ENCODE results near the gene NUP88. TPM values are rescaled to one million over a fixed set of nuclear protein-coding genes. Genes with fewer than 3 reads are reported as not detected.

Gene NUP88
- 100 to 1,000 TPM in 1 of 2 experiments, 10 to 100 TPM in 1; 97.2 to 105 TPM for total RNA-seq

DNA sequence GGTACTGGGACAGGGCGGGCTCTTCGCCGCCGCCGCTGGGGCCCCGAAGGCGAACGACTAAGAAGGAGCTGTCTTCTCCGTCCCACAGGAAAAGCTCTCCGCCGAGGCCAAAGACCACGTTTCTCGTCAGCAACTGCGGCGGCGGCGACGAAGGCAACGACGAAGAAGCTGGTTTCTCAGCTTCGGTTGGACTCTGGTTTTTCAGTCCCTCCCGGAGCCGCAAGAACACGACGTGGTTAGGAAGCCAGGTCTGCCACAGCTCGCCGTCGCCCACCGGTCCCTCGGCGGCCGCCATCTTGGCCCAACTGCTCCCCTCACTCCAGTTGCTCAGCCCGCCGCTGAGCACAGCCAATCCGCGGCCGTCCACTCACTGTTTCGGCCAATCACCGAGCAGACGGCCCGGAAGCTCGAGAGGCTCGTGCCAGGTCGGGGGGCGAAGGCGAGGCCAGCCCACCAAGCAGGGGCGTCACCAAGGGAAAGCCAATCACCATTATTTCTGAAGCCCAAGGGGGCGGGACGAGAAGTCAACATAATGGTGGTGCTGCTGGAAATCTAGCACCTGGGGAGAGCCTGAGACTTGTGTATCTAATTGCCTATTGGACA lies at the start of gene NUP88:
Gene NUP88 (minus strand): TSS at position 307 of the 603 bp plus-strand sequence. CDS start 12 bp downstream, at position 295.
- no peaks in the 10 kb centered on the region for H3K9me3 Mint-ChIP-seq (ENCODE audit: insufficient read depth)
- ChIA-PET POLR2A (interaction anchor here (0.7 to 1.4 kb wide), 21 partner anchors 9 to 227 kb away, joined by 3 to 38 read pairs (median 4); partner anchors contain the start of genes C1QBP, DERL2 and MIS12), CTCF (interaction anchor here (0.8 to 2.6 kb wide), 4 partner anchors 10 to 223 kb away, joined by 3 to 25 read pairs (median 4); partner anchors contain the start of gene C1QBP)
- peak; percentile 97 for ATAC-seq
- peak within 1 kb of the TSS; percentile 100 for H3K4me3 Mint-ChIP-seq
- H3K4me1 Mint-ChIP-seq (ENCODE audit: low read depth) = peaks cover 47% of the 10 kb centered on the region
- peak; percentile 98 for DNase-seq
- H3K27me3 Mint-ChIP-seq (ENCODE audit: low read depth) = no peaks in the 10 kb centered on the region
- peaks cover 46% of the 10 kb centered on the region for H3K36me3 Mint-ChIP-seq (ENCODE audit: low read depth)
- H3K27ac Mint-ChIP-seq = peak within 1 kb of the TSS; percentile 99

DNA sequence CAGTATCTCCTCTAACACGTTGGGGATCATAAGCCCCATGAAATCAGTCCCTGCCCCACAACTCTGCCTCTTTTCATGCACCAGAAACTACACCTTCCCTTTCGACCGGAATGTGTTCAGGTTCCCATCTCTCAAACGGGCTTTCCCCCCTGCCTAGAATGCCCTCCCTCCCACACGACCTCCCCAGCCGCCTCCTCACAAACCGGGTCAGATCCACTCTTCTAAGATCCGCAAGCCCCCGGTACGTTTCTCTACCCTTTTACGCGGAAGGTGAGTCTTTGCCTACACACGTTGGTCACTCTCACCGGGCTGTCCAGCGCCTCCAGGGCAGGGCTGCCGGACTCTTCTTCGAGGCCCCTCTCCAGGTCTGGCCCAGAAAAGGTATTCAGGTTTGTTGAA lies 48.6 kb upstream of the NUP88 start:
- H3K27me3 Mint-ChIP-seq (ENCODE audit: low read depth) = no peaks in the 10 kb centered on the region
- H3K9me3 Mint-ChIP-seq (ENCODE audit: insufficient read depth) = no peaks in the 10 kb centered on the region
- ChIA-PET CTCF (interaction anchor here (1.2 to 2.4 kb wide), 2 partner anchors 19 to 29 kb away, joined by 3 to 17 read pairs; partner anchors contain the start of gene C1QBP), POLR2A (interaction anchor here (1.1 to 5.1 kb wide), 4 partner anchors 18 to 116 kb away, joined by 3 to 27 read pairs (median 4); partner anchors contain the start of genes C1QBP, DERL2, MIS12 and NLRP1)
- H3K4me1 Mint-ChIP-seq (ENCODE audit: low read depth) = peaks cover 39% of the 10 kb centered on the region
- DNase-seq (peak; percentile 26), ATAC-seq (peak; percentile 28)
- H3K27ac Mint-ChIP-seq = peak overlapping the region; percentile 79
- peak overlapping the region; percentile 80 for H3K4me3 Mint-ChIP-seq
- H3K36me3 Mint-ChIP-seq (ENCODE audit: low read depth) = peaks cover 13% of the 10 kb centered on the region

DNA sequence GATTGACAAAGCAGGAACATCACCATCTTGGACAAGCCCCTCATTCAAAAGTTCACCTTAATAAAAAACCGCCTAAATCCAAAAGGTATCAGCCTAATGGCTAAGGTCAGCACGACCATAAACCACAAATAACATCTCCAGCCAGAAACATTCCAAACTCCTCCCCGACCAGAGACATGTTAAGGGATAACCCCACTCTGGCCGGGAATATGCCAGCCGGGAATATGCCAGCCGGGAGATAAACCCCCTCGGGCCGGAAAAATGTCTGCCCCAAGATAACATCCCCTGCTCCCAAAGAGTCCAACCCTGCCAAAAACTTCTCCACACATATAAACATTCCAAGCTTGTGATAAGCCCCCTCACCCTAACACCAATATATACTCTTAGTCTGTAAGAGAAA lies 48.0 kb upstream of the NUP88 start:
- H3K27ac Mint-ChIP-seq = peak overlapping the region; percentile 79
- DNase-seq = no peak
- H3K36me3 Mint-ChIP-seq (ENCODE audit: low read depth) = peaks cover 13% of the 10 kb centered on the region
- CTCF ChIA-PET = interaction anchor here (1.5 to 2.4 kb wide), 2 partner anchors 10 to 28 kb away, joined by 3 to 17 read pairs; partner anchors contain the start of gene C1QBP
- H3K4me1 Mint-ChIP-seq (ENCODE audit: low read depth) = peaks cover 39% of the 10 kb centered on the region
- H3K27me3 Mint-ChIP-seq (ENCODE audit: low read depth) = no peaks in the 10 kb centered on the region
- no peaks in the 10 kb centered on the region for H3K9me3 Mint-ChIP-seq (ENCODE audit: insufficient read depth)
- POLR2A ChIA-PET = interaction anchor here (1.2 to 5.1 kb wide), 2 partner anchors 19 to 29 kb away, joined by 3 to 27 read pairs; partner anchors contain the start of genes C1QBP, DERL2 and MIS12
- no peak for ATAC-seq
- H3K4me3 Mint-ChIP-seq = peak overlapping the region; percentile 80

DNA sequence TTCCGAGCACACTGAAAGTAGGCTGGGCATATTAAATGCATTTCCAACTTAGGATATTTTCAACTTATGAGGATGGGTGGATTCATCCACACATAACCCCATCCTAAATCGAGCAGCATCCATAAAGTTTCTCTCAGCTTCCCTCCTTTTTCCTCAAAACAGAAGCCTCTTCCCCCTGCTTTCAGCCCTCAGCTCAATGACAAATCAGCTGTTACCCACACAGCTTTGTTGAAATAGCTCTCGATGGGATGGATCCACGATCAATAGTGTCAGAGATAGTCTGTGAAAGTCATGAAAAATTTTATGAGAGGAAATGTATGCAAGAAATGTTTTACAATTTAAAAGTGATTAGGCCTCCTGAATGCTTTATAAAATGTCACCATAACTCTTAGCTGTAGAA lies 46.8 kb upstream of the NUP88 start:
- Mint-ChIP-seq H3K4me1 (ENCODE audit: low read depth) (peaks cover 39% of the 10 kb centered on the region), H3K27me3 (ENCODE audit: low read depth) (no peaks in the 10 kb centered on the region), H3K4me3 (no peak overlapping the region), H3K36me3 (ENCODE audit: low read depth) (peaks cover 11% of the 10 kb centered on the region), H3K9me3 (ENCODE audit: insufficient read depth) (no peaks in the 10 kb centered on the region), H3K27ac (no peak overlapping the region)
- POLR2A ChIA-PET = interaction anchor here (1.6 kb wide), 1 partner anchor 19 kb away, joined by 10 read pairs; the partner anchor contains the start of genes DERL2 and MIS12
- ATAC-seq (no peak), DNase-seq (no peak)
- CTCF ChIA-PET = interaction anchor here (1.0 to 1.5 kb wide), 4 partner anchors 9 to 66 kb away, joined by 3 to 11 read pairs (median 3); partner anchors contain the start of gene C1QBP

DNA sequence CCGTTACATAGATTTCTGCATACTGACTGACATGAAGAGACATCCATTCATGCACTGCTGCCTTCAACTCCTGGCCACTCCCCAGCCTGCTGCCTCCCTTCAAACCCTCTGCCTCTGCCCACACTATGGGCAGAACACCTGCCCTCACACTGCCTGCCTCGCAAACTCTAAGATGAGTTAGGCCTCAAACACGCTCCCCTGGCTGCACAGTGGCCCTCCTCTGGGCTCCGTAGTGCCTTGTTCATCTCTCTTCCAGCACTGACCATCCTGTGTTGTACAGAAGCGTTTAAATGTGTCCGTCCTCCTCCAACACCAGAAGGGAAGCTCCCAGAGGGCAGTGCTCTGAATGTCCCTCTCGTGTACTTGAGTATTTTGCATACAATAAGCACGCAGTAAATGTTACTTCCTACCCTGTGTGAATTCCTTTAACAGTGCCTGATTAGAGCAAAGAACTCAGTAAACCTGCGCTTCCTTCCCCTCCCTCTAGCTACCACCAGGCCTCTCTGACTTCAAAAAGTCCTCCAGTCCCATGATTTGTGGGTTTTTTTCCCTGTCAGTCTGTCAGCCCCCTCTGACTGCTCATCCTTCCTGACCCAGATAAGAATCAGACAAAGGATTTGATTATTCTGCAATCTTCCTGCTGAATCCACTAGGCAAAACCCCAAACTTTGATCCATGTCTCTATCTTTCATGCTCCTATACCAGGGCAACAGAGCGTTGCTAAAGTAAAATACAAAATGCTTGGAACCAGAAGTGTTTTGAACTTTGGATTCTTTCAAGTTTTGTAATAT lies 45.5 kb upstream of the NUP88 start:
- no peak for DNase-seq
- Mint-ChIP-seq H3K4me3 (no peak overlapping the region), H3K27me3 (ENCODE audit: low read depth) (no peaks in the 10 kb centered on the region), H3K9me3 (ENCODE audit: insufficient read depth) (no peaks in the 10 kb centered on the region), H3K36me3 (ENCODE audit: low read depth) (peaks cover 15% of the 10 kb centered on the region), H3K4me1 (ENCODE audit: low read depth) (peaks cover 36% of the 10 kb centered on the region), H3K27ac (no peak overlapping the region)
- no peak for ATAC-seq
- CTCF ChIA-PET = interaction anchor here (3.5 kb wide), 1 partner anchor 26 kb away, joined by 19 read pairs; the partner anchor contains the start of gene C1QBP
- POLR2A ChIA-PET = interaction anchor here (0.6 kb wide), 1 partner anchor 932 kb away, joined by 3 read pairs; no protein-coding TSS in a partner anchor

DNA sequence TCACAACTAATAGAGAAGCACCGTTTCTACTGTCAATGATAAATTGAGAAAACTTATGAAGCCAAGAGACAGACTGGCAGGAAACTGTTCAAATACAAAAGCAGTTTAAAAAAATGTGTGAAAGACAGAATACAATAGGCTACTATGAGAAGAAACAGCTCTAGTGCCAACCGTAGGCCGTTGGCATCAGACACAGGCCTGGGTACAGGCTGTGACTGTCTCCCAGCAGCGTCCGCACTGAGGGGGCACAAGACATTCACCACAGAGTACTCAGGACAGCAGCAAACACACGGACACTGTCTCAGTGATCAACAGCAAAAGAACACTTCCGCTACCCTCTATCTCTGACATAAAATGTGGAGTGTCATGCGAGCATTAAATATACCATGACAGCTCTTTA lies 27.3 kb upstream of the NUP88 start:
- H3K4me1 Mint-ChIP-seq (ENCODE audit: low read depth) = no peaks in the 10 kb centered on the region
- H3K27me3 Mint-ChIP-seq (ENCODE audit: low read depth) = no peaks in the 10 kb centered on the region
- DNase-seq = no peak
- no peak for ATAC-seq
- CTCF ChIA-PET = no interaction called here
- H3K4me3 Mint-ChIP-seq = no peak overlapping the region
- H3K9me3 Mint-ChIP-seq (ENCODE audit: insufficient read depth) = no peaks in the 10 kb centered on the region
- POLR2A ChIA-PET = no interaction called here
- no peak overlapping the region for H3K27ac Mint-ChIP-seq
- H3K36me3 Mint-ChIP-seq (ENCODE audit: low read depth) = peaks cover 61% of the 10 kb centered on the region

DNA sequence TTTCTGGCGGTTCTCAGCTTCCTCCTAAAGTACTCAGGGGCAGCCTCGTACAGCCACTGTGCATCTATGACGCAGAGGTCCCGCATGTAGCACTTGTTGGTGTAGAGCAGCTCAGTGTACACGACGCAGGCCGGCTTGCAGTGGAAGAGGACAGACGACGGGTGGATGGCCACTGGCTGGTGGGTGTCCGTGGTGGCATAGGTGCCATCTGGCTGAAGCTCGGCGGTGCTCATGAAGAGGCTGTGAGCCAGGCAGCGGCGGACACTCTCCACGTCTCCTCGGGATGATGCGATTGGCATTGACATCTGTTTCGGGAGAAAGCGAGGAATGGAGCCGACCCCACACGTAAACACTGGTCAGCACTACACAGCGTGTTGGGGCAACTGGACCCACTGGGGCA lies 24.7 kb upstream of the NUP88 start:
- Mint-ChIP-seq H3K9me3 (ENCODE audit: insufficient read depth) (no peaks in the 10 kb centered on the region), H3K27me3 (ENCODE audit: low read depth) (no peaks in the 10 kb centered on the region), H3K4me1 (ENCODE audit: low read depth) (peaks cover 10% of the 10 kb centered on the region), H3K36me3 (ENCODE audit: low read depth) (peaks cover 48% of the 10 kb centered on the region), H3K4me3 (no peak overlapping the region), H3K27ac (no peak overlapping the region)
- no peak for DNase-seq
- no peak for ATAC-seq
- ChIA-PET POLR2A (no interaction called here), CTCF (no interaction called here)

DNA sequence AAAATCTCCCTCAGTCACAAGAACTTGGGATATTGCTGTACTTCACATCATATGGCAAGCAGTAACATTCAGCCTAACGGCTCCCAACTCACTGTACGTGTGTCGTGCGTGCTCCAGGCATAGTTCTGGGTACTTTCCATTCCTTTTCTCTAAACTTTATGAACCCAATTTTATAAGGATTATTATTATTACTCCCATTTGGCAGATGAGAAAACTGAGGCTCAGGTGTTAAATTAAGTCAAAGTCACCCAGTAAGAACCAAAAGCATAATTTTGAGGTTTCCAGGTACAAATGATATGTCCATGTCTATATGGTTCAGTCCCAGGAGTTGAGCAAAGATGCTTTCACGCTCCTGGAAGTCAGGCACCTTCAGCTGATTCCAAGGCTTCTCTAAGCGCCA lies 24.3 kb upstream of the NUP88 start:
- ChIA-PET CTCF (interaction anchor here (1.0 kb wide), 1 partner anchor 43 kb away, joined by 3 read pairs; the partner anchor contains the start of genes DERL2 and MIS12), POLR2A (no interaction called here)
- DNase-seq (no peak), ATAC-seq (no peak)
- H3K9me3 Mint-ChIP-seq (ENCODE audit: insufficient read depth) = no peaks in the 10 kb centered on the region
- peaks cover 46% of the 10 kb centered on the region for H3K36me3 Mint-ChIP-seq (ENCODE audit: low read depth)
- peaks cover 11% of the 10 kb centered on the region for H3K4me1 Mint-ChIP-seq (ENCODE audit: low read depth)
- no peak overlapping the region for H3K4me3 Mint-ChIP-seq
- H3K27me3 Mint-ChIP-seq (ENCODE audit: low read depth) = no peaks in the 10 kb centered on the region
- H3K27ac Mint-ChIP-seq = no peak overlapping the region

DNA sequence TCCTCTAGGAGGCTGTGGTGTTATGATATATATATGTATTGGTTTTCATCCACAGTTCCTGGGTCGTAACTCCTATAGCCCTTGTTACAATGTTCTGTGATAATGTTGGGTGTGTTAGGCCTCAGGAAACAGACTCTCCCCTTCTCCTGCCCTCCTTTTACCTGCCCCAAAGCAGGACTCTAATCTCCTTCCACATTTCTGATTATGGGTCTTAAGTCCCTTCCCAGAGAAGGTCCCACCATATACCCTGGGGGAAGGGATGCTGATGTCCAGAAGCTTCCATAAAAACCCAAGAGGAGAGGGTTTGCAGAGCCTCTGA lies 19.9 kb upstream of the NUP88 start:
- Mint-ChIP-seq H3K9me3 (ENCODE audit: insufficient read depth) (no peaks in the 10 kb centered on the region), H3K4me1 (ENCODE audit: low read depth) (peaks cover 40% of the 10 kb centered on the region), H3K27ac (peak overlapping the region; percentile 91), H3K4me3 (peak overlapping the region; percentile 77), H3K27me3 (ENCODE audit: low read depth) (no peaks in the 10 kb centered on the region), H3K36me3 (ENCODE audit: low read depth) (peaks cover 50% of the 10 kb centered on the region)
- ChIA-PET POLR2A (interaction anchor here (0.6 to 3.3 kb wide), 10 partner anchors 10 to 244 kb away, joined by 3 to 38 read pairs (median 4); partner anchors contain the start of genes DERL2, DHX33, MIS12 and NUP88), CTCF (interaction anchor here (0.6 to 4.1 kb wide), 40 partner anchors 10 to 329 kb away, joined by 3 to 25 read pairs (median 4); partner anchors contain the start of genes DHX33, NUP88, RABEP1 and RPAIN)
- no peak for ATAC-seq
- no peak for DNase-seq

DNA sequence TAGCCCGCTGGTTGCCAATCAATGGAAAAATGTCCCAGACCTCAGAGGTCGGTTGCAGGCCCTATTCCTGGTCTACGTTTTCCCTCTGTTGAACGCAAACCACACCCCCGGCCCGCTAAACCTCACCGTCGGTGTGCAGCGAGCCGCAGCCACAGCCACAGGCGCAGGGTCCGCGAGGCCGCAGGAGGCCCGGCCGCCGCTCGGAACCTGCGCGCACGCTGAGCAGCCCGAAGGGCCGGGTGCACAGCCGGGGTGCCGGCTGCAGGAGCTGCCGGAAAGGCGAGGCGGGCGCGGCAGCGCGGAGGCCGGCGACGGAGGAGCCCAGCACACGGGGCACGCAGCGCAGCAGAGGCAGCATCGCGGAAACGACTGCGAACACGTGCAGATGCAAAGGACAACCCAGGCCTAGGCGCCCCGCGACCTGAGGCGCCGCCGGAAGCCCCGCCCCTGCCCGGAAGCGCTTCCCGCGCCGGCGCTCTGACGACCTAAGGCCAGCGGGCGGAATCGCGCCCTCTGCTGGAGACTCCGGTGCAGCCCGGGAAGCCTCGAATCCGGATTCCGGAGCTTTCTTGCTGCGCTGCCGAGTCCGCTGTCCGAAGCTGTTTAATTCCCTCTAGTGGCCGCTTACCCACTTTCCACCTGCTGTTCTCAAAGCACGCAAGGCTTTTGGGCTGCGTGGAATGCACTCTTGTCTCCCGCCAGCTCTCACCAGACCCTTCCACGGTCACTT lies 19.4 kb upstream of the NUP88 start, which contains the start of gene C1QBP:
Gene C1QBP (minus strand): TSS at position 440 of the 730 bp plus-strand sequence. CDS start 82 bp downstream, at position 358.
- Mint-ChIP-seq H3K27me3 (ENCODE audit: low read depth) (no peaks in the 10 kb centered on the region), H3K9me3 (ENCODE audit: insufficient read depth) (no peaks in the 10 kb centered on the region), H3K4me3 (peak within 1 kb of the TSS; percentile 77), H3K36me3 (ENCODE audit: low read depth) (peaks cover 48% of the 10 kb centered on the region), H3K27ac (peak within 1 kb of the TSS; percentile 91), H3K4me1 (ENCODE audit: low read depth) (peaks cover 40% of the 10 kb centered on the region)
- POLR2A ChIA-PET = interaction anchor here (0.6 to 3.3 kb wide), 11 partner anchors 11 to 244 kb away, joined by 3 to 38 read pairs (median 3); partner anchors contain the start of genes DERL2, DHX33, MIS12 and NUP88
- DNase-seq (peak; percentile 94), ATAC-seq (peak; percentile 92)
- CTCF ChIA-PET = interaction anchor here (0.6 to 4.1 kb wide), 39 partner anchors 9 to 328 kb away, joined by 3 to 25 read pairs (median 5); partner anchors contain the start of genes DHX33, NUP88, RABEP1 and RPAIN

All from activated CD8-positive, alpha-beta T cell treated with anti-CD3 and anti-CD28 coated beads, Interleukin-2, amount 10 ng/mL, durations not matched to agents 7 days and 5 days (primary cell).